Sigmoid colon (tissue), 3 donors: ENCODE results near the gene MACROH2A1.

Experiments used
- POLR2A ChIP-seq, 2 donors: fragments of 450-650 bp; IDR thresholded peaks; one replicate each; pipeline ENCODE4 v1.6.1; 2016; ENCODE audit warnings: antibody characterized with exemption in 2 of 2, mild to moderate bottlenecking in 2 of 2, moderate library complexity in 2 of 2
- TF ChIP-seq, protein P1 (sequence below), 4 experiments: fragments of 450-650 bp in 3 of 4; fragments of 200-600 bp in 1 of 4; IDR thresholded peaks; one replicate each; pipeline ENCODE4 v1.5.1; 2016 to 2019; ENCODE audit warnings: antibody characterized with exemption in 4 of 4, mild to moderate bottlenecking in 3 of 4, moderate library complexity in 2 of 4

DNA sequence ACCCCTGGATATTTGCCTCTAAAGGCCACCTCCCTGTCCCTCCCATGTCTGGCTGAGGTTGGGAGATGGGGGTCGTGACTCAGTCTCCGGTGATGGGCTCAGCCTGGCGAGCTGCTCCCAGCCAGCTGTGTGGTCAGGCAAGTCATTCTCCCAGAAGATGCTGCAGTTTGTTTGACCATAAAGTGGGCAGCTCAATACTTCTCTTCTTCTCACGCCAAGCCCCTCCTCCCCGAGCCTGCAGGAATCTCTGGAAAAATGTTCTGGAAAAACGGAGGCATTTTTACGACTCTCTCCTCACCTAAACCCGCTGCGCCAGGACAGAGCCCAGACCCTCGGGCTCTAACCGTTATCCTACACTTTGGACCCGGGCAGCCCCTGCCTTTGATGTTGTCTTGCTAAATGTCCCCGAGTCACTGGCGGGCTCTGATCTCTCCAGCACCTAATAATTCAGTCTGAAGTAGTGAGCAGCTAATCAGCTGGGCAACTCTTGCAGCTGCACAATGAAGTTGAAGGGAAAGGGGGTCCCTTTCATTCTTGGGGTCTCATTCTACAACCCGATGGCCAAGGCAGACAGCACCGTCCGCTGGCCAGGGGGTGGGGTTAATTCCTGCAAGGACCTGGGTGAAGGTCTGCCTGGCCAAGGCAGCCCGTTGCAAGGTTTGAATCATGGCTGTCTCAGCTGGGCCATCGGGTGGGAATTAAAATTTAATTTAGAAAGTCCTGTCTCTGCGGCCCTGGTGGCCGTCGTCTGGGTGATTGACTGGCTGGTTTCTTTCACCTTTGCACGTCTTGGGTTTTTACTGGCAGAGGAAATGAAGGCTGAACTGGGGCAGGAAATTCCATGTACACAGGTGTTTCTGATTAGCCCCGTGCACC, 35.8 kb upstream of the MACROH2A1 start:
- TF ChIP-seq, protein P1, sequence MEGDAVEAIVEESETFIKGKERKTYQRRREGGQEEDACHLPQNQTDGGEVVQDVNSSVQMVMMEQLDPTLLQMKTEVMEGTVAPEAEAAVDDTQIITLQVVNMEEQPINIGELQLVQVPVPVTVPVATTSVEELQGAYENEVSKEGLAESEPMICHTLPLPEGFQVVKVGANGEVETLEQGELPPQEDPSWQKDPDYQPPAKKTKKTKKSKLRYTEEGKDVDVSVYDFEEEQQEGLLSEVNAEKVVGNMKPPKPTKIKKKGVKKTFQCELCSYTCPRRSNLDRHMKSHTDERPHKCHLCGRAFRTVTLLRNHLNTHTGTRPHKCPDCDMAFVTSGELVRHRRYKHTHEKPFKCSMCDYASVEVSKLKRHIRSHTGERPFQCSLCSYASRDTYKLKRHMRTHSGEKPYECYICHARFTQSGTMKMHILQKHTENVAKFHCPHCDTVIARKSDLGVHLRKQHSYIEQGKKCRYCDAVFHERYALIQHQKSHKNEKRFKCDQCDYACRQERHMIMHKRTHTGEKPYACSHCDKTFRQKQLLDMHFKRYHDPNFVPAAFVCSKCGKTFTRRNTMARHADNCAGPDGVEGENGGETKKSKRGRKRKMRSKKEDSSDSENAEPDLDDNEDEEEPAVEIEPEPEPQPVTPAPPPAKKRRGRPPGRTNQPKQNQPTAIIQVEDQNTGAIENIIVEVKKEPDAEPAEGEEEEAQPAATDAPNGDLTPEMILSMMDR (IDR thresholded peaks at IDR 0.05), result no peak
- TF ChIP-seq POLR2A (IDR thresholded peaks at IDR 0.05), result no peak
